Stimulated activated CD8-positive, alpha-beta memory T cell treated with anti-CD3 and anti-CD28 coated beads, Interleukin-4, amount 100 ng/mL, for 4 hours (primary cell): Measurements from ENCODE around the gene CMTM4.
"Not testable (repeated sequence)": the region's sequence is repeated elsewhere in the genome, so short reads cannot be mapped to it uniquely, and the experiment has no call there.

Experiments
- DNase-seq, 2 donors: peaks; one replicate each; pipeline ENCODE4 v3.0.0-alpha.2; 2020; ENCODE audit warnings: low read depth in 2 of 2, low spot score in 1 of 2

Gene CMTM4

GRCh38 chr16:66617728-66618127 is 78.8 kb downstream of the CMTM4 start:
- no peak for DNase-seq

GRCh38 chr16:66617010-66617434 is 79.5 kb downstream of the CMTM4 start:
- no peak for DNase-seq

GRCh38 chr16:66616592-66616991 is 80.0 kb downstream of the CMTM4 start:
- DNase-seq = no peak

- DNase-seq = no peak
These were observed 80.4 kb downstream of the CMTM4 start for GRCh38 chr16:66616169-66616568.

GRCh38 chr16:66614161-66614802 is 82.3 kb downstream of the CMTM4 start:
- DNase-seq = no peak

GRCh38 chr16:66612422-66612821 is 84.1 kb downstream of the CMTM4 start:
- no peak for DNase-seq

GRCh38 chr16:66611911-66612310 is 84.6 kb downstream of the CMTM4 start:
- DNase-seq = not testable (repeated sequence)

- no peak for DNase-seq
These were observed 86.3 kb downstream of the CMTM4 start for GRCh38 chr16:66610111-66610820.

- DNase-seq = no peak
These were observed 87.4 kb downstream of the CMTM4 start for GRCh38 chr16:66609139-66609510.

- peak; percentile 69 to 70 for DNase-seq
These were observed 88.1 kb downstream of the CMTM4 start for GRCh38 chr16:66608241-66609138.

GRCh38 chr16:66605979-66606751 is 90.4 kb downstream of the CMTM4 start:
- DNase-seq = no peak

- no peak for DNase-seq
These were observed 91.2 kb downstream of the CMTM4 start for GRCh38 chr16:66605177-66605978.

GRCh38 chr16:66604376-66605176 is 92.0 kb downstream of the CMTM4 start, which contains the start of gene CMTM3:
CMTM3 (plus strand) TSS chr16:66604704; CDS start chr16:66604806, 102 bp downstream.
- DNase-seq = peak; percentile 51 to 52

- peak in 1 of 2 donors; percentile 38 for DNase-seq
These were observed 92.8 kb downstream of the CMTM4 start for GRCh38 chr16:66603537-66604375.

- no peak for DNase-seq
These were observed 95.1 kb downstream of the CMTM4 start for GRCh38 chr16:66601471-66601870.

- DNase-seq = no peak
These were observed 96.1 kb downstream of the CMTM4 start for GRCh38 chr16:66600477-66600876.

- DNase-seq = no peak
These were observed 96.8 kb downstream of the CMTM4 start for GRCh38 chr16:66599726-66600125.

GRCh38 chr16:66598111-66598510 is 98.4 kb downstream of the CMTM4 start:
- no peak for DNase-seq
